ENCODE measurements around the gene ACOT7.
A peak's percentile ranks its signal among the peaks of the same experiment; 100 is the strongest.
"Not testable (repeated sequence)": the region's sequence is repeated elsewhere in the genome, so short reads cannot be mapped to it uniquely, and the experiment has no call there.

Gene ACOT7

DNA sequence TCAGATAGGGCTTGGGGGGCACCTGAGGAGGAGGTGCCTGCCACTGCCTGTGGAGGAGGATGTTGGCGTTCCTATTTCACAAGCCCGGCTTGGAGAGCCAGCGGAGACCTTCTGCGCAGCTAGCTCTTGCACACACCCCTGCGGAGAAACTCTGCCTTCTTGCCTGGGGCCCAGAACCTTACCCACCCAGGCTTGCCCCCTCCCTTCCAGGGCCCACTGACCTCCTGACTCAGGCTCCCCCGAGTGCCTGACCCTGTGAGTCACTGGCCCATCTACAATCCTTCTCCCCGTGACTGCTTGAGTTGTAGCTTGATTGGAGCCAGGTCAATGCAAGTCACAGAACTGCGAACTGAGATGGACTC, 22.7 kb upstream of the ACOT7 start:
- DNase-seq (ENCODE audit: low spot score in 2 of 2) (no peak), ATAC-seq (no peak)
- no peak overlapping the region for H3K27ac Mint-ChIP-seq
- H3K9me3 Mint-ChIP-seq, result no peaks in the 10 kb centered on the region
- no peak overlapping the region for H3K4me3 Mint-ChIP-seq
- H3K4me1 Mint-ChIP-seq, result peaks cover 11% of the 10 kb centered on the region
- H3K36me3 Mint-ChIP-seq, result no peaks in the 10 kb centered on the region

DNA sequence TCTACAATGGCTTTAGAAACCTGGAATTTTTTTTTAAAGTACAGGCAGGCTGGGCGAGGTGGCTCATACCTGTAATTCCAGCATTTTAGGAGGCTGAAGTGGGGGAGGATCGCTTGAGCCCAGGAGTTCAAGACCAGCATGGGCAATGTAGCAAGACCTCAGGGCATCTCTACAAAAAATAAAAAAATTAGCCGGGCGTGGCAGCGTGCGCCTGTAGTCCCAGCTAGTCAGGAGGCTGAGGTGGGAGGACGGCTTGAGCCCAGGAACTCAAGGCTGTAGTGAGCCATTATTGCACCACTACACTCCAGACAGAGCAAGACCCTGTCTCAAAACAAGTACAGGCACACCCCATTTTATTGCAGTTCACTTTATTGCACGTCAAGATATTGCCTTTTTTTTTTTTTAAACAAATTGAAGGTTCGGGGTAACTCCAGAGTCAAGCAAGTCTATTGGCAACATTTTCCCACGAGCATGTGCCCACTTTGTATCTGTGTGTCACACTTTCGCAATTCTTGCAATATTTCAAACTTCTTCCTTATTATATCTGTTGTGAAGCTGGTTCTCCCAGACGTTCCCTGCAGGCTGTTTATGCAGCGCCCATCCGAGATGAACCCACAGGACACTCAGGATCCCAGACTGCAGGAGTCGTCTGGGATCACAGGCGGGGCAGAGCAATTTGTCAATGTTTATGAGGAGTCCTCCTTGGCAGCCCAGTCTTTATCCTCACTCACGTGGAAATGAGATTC, 21.5 kb upstream of the ACOT7 start:
- Mint-ChIP-seq H3K4me3 (no peak overlapping the region), H3K27ac (no peak overlapping the region), H3K4me1 (peaks cover 6% of the 10 kb centered on the region), H3K36me3 (no peaks in the 10 kb centered on the region), H3K9me3 (no peaks in the 10 kb centered on the region)
- ATAC-seq (no peak), DNase-seq (ENCODE audit: low spot score in 2 of 2) (no peak)

DNA sequence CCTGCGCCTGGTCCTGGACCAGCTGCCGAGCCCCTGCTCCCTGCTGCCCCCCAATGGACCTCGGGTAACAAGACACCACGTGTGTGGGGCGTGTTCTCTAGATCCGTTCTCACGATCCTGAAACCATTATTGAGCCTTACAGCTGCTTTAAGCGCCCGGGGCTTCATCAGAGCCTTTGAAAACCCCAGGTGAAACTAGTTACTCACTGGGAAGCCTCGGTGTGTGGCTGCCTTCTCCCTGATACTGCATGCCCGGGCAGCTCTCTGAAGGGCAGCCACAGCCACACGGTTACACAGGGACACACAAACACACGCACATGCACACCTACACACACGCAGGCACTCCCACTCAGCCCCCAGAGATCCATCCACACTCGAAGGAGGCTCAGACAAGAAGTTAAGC, 20.9 kb upstream of the ACOT7 start:
- Mint-ChIP-seq H3K4me3 (no peak overlapping the region), H3K4me1 (peaks cover 6% of the 10 kb centered on the region), H3K36me3 (no peaks in the 10 kb centered on the region), H3K9me3 (no peaks in the 10 kb centered on the region), H3K27ac (no peak overlapping the region)
- peak; percentile 84 for ATAC-seq
- DNase-seq (ENCODE audit: low spot score in 2 of 2), result peak in 1 of 2 donors; percentile 66

DNA sequence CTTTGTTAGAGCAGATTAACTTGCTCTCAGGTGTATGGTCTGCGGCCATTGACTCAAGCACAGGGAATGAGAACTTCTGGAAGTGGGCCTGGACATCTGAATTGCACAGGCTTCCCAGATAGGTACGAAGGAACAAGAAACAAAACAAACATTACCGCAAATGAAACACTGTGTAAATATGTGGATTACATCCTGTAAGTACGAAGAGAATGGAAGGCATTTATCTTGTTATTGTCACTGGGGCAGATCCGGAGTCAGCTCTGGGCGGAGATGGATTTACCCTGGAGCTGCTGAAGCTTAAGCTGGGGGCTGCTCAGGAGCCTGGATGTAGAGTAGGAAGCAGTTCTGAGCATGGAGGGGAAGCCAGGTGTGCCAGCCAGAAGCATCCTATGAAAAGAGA, 19.3 kb upstream of the ACOT7 start:
- no peak overlapping the region for H3K27ac Mint-ChIP-seq
- peaks cover 6% of the 10 kb centered on the region for H3K4me1 Mint-ChIP-seq
- no peak for ATAC-seq
- H3K9me3 Mint-ChIP-seq, result no peaks in the 10 kb centered on the region
- H3K36me3 Mint-ChIP-seq, result no peaks in the 10 kb centered on the region
- no peak overlapping the region for H3K4me3 Mint-ChIP-seq
- DNase-seq (ENCODE audit: low spot score in 2 of 2), result no peak

DNA sequence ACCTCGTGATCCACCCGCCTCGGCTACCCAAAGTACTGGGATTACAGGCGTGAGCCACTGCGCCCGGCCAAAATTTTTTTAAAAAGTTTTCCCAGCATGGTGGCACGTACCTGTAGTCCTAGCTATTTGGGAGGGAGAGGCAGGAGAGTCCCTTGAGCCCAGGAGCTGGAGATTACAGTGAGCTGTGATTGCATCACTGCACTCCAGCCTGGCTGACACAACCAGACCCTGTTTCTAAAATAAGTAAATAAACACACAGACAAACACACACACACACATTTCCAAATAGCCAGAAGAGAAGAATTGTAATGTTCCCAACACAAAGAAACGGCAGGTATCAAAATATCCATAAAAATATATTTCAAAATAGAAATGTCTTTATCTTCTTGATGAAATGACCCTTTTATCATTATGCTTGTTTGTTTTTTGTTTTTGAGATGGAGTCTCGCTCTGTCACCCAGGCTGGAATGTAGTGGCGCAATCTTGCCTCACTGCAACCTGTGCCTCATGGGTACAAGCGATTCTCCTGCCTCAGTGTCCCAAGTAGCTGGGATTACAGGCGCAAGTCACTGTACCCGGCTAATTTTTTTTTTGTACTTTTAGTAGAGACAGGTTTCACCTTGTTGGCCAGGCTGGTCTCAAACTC, 16.8 kb upstream of the ACOT7 start:
- ATAC-seq, result no peak
- no peaks in the 10 kb centered on the region for H3K36me3 Mint-ChIP-seq
- H3K9me3 Mint-ChIP-seq, result no peaks in the 10 kb centered on the region
- H3K27ac Mint-ChIP-seq, result no peak overlapping the region
- peaks cover 6% of the 10 kb centered on the region for H3K4me1 Mint-ChIP-seq
- no peak overlapping the region for H3K4me3 Mint-ChIP-seq
- DNase-seq (ENCODE audit: low spot score in 2 of 2), result no peak

DNA sequence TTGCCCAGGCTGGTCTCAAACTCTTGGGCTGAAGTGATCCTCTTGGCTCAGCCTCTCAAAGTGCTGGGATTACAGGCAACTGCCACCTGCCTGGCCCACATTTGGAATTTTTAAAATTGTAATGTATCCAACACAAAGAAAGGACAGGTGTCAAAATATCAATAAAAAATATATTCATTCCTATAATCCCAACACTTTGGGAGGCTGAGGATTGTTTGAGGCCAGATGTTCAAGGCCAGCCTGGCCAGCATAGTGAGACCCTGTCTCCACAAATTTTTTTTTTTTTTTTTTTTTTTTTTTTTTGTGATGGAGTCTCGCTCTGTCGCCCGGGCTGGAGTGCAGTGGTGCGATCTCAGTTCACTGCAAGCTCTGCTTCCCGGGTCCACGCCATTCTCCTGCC, 16.2 kb upstream of the ACOT7 start:
- Mint-ChIP-seq H3K36me3 (no peaks in the 10 kb centered on the region), H3K4me1 (peaks cover 6% of the 10 kb centered on the region), H3K9me3 (no peaks in the 10 kb centered on the region), H3K4me3 (no peak overlapping the region), H3K27ac (no peak overlapping the region)
- DNase-seq (ENCODE audit: low spot score in 2 of 2) (no peak), ATAC-seq (no peak)

DNA sequence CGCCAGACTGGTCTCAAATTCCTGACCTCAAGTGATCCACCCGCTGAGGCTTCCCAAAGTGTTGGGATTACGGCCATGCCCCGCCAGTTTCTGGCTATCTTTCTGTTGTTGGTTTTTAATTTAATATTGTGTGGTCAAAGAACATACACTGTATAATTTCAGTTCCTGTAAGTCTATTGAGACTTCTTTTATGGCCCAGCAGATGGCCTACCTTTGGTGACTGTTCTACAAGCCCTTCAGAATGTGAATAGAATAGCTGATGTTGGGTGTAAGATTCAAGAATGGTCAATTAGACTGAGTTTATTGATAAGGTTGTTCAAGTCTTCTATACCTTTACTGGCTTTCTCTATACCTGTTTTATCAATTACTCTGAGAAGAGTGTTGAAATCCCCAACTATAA, 15.5 kb upstream of the ACOT7 start:
- Mint-ChIP-seq H3K4me1 (no peaks in the 10 kb centered on the region), H3K36me3 (no peaks in the 10 kb centered on the region), H3K4me3 (no peak overlapping the region), H3K9me3 (no peaks in the 10 kb centered on the region), H3K27ac (no peak overlapping the region)
- ATAC-seq (no peak), DNase-seq (ENCODE audit: low spot score in 2 of 2) (no peak)

DNA sequence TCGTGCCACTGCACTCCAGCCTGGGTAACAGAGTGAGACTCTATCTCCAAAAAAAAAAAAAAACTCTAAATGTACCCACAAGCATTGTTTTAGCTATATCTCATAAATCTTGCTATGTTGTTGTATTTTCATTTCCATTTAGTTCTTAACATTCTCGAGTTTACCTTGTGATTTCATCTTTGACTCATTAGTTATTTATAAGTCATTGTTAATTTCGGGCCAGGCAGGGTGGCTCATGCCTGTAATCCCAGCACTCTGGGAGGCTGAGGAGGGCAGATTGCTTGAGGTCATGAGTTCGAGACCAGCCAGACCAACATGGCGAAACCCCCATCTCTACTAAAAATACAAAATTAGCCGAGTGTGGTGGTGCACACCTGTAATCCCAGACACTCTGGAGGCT, 14.5 kb upstream of the ACOT7 start:
- H3K9me3 Mint-ChIP-seq, result no peaks in the 10 kb centered on the region
- ATAC-seq (no peak), DNase-seq (ENCODE audit: low spot score in 2 of 2) (no peak)
- H3K4me3 Mint-ChIP-seq, result no peak overlapping the region
- no peak overlapping the region for H3K27ac Mint-ChIP-seq
- no peaks in the 10 kb centered on the region for H3K36me3 Mint-ChIP-seq
- H3K4me1 Mint-ChIP-seq, result no peaks in the 10 kb centered on the region

DNA sequence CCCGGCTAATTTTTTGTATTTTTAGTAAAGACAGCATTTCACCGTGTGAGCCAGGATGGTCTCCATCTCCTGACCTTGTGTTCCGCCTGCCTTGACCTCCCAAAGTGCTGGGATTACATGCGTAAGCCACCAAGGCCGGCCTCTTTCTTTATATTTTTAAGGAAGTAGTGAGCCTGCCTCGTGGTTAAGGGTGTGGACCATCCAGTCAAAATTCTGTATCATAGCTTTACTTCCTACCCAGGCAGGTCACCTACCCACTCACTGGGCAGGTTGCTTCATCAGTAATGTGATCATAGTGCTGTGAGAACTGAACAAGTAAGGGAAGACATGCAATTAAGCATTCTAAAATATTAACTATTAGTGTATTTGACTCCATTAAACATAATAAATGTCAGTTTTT, 8.1 kb upstream of the ACOT7 start:
- Mint-ChIP-seq H3K4me3 (no peak overlapping the region), H3K36me3 (no peaks in the 10 kb centered on the region), H3K27ac (no peak overlapping the region), H3K9me3 (no peaks in the 10 kb centered on the region), H3K4me1 (no peaks in the 10 kb centered on the region)
- DNase-seq (ENCODE audit: low spot score in 2 of 2) (no peak), ATAC-seq (no peak)

DNA sequence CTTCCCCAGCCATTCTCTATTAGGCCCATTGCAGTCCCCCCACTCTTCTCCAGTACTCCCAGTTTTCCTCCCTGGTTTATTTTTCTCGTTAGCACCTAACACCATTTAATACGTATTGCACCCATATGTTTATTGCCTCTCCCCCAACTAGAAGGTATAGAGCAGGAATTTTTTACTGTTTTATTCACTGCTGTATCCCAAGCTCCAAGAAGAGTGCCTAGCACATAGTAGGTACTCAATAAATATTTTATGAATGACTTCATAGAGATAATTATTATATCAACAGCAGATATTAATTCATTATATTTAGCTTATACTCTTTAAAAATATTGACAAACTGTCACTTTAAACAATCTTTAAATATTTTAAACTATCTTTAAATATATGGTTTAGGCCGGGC, 5.7 kb upstream of the ACOT7 start:
- ATAC-seq (no peak), DNase-seq (ENCODE audit: low spot score in 2 of 2) (no peak)
- no peak overlapping the region for H3K27ac Mint-ChIP-seq
- peaks cover 8% of the 10 kb centered on the region for H3K4me1 Mint-ChIP-seq
- no peak overlapping the region for H3K4me3 Mint-ChIP-seq
- no peaks in the 10 kb centered on the region for H3K9me3 Mint-ChIP-seq
- no peaks in the 10 kb centered on the region for H3K36me3 Mint-ChIP-seq

DNA sequence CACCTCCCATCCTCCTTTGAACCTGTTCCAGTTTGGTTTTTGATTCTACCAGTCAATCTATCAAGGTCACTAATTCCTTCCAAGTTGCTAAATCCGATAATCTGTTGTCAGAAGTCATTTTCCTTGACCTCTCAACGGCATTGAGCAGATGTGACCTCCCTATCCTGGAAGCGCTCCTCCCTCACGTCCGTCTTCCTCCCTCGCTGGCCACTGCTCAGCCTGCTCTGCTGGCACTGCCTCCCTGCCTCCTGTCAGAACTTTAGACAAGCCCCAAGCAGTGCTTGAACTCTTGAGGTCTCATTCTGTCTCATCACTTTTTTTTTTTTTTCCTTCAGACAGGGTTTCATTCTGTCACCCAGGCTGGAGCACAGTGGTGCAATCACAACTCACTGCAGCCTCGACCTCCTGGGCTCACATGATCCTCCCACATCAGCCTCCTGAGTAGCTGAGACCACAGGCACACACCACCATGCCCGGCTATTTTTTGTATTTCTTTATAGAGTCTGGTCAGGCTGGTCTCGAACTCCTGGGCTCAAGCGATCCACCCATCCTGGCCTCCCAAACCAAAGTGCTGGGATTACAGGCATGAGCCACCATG, 4.4 kb upstream of the ACOT7 start:
- Mint-ChIP-seq H3K27ac (peak overlapping the region; percentile 7), H3K4me3 (no peak overlapping the region), H3K36me3 (no peaks in the 10 kb centered on the region), H3K4me1 (peaks cover 14% of the 10 kb centered on the region), H3K9me3 (no peaks in the 10 kb centered on the region)
- DNase-seq (ENCODE audit: low spot score in 2 of 2) (no peak), ATAC-seq (no peak)

DNA sequence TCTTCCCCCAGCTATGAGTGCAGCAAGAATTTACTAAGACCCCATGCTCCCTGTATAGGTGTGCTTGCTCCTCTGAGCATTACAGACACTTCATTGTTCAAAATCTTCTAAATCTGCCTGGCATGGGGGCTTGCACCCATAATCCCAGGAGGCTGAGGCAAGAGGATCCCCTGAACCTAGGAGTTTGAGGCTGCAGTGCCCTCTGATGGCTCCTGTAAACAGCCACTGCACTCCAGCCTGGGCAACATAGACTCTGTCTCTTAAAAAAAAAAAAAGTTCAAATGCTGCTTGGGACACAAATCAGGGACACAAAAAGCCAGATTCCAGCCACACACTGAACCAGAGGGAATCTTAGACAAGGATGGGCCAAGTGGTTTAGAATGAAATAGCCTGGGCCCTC, 3.4 kb upstream of the ACOT7 start:
- peaks cover 20% of the 10 kb centered on the region for H3K4me1 Mint-ChIP-seq
- H3K36me3 Mint-ChIP-seq, result no peaks in the 10 kb centered on the region
- ATAC-seq (no peak), DNase-seq (ENCODE audit: low spot score in 2 of 2) (no peak)
- H3K4me3 Mint-ChIP-seq, result no peak overlapping the region
- H3K9me3 Mint-ChIP-seq, result no peaks in the 10 kb centered on the region
- H3K27ac Mint-ChIP-seq, result peak overlapping the region; percentile 7

DNA sequence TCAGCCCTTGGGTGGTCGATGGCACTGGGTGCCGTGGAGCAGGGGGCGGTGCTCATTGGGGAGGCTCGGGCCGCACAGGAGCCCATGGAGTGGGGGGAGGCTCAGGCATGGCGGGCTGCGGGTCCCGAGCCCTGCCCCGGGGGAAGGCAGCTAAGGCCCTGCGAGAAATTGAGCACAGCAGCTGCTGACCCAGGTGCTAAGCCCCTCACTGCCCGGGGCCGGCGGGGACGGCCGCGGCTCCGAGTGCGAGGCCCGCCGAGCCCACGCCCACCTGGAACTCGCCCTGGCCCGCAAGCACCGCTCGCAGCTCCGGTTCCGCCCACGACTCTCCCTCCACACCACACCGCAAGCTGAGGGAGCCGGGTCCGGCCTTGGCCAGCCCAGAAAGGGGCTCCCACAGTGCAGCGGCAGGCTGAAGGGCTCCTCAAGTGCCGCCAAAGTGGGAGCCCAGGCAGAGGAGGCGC, 2.2 kb upstream of the ACOT7 start:
- not testable (repeated sequence) for H3K9me3 Mint-ChIP-seq

DNA sequence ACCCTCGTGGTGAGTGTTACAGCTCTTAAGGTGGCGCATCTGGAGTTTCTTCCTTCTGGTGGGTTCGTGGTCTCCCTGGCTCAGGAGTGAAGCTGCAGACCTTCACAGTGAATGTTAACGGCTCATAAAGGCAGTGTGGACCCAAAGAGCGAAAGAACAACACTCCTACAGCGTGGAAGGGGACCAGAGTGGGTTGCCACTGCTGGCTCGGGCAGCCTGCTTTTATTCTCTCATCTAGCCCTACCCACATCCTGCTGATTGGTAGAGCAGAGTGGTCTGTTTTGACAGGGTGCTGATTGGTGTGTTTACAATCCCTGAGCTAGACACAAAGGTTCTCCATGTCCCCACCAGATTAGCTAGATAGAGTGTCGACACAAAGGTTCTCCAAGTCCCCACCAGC, 1.6 kb upstream of the ACOT7 start:
- DNase-seq (ENCODE audit: low spot score in 2 of 2); ATAC-seq; H3K27ac Mint-ChIP-seq; H3K9me3 Mint-ChIP-seq; H3K36me3 Mint-ChIP-seq: not testable (repeated sequence)
- Mint-ChIP-seq H3K4me3 (peak overlapping the region; percentile 74), H3K4me1 (peaks cover 24% of the 10 kb centered on the region)

More for the DNA sequence above, 2.2 kb upstream of the ACOT7 start:
- ATAC-seq; H3K27ac Mint-ChIP-seq; H3K4me3 Mint-ChIP-seq; H3K36me3 Mint-ChIP-seq; DNase-seq (ENCODE audit: low spot score in 2 of 2): not testable (repeated sequence)
- peaks cover 24% of the 10 kb centered on the region for H3K4me1 Mint-ChIP-seq

DNA sequence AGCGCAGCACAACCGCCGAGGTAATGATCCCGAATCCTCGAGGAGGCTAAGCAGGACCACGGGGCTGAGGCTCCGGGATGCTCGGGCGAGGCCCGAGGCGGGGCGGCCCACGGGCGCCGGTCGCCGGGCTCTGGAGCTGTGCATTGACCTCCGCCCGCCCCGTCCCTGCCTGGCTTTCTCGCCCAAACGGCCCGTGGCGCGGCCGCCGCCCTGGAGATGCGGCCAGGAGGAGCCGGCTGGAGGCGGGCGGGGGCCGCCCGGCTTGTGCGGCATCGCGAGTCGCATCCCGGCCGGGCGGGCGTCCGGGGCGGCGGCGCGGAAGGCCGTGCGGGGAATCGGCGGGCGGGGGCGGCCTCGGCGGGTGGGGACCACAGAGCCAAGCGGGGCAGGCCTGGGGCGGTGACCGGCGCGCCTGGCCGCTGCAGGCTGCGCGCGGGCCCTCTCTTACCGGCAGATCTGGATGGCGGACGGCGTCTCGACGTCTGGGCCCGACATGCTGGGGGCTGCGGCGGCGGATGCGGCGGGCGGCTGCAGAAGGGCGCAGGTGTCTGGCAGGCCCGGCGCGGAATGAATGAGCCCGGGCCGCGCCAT, 663 bp downstream of the ACOT7 start:
- no peak for ATAC-seq
- peak overlapping the region; percentile 74 for H3K4me3 Mint-ChIP-seq
- DNase-seq (ENCODE audit: low spot score in 2 of 2), result no peak

More for the DNA sequence above, 663 bp downstream of the ACOT7 start:
- no peaks in the 10 kb centered on the region for H3K9me3 Mint-ChIP-seq
- H3K4me1 Mint-ChIP-seq, result peaks cover 24% of the 10 kb centered on the region
- H3K36me3 Mint-ChIP-seq, result no peaks in the 10 kb centered on the region
- peak overlapping the region; percentile 34 for H3K27ac Mint-ChIP-seq
